Upper lobe of left lung (tissue), 6 donors: ENCODE results near the gene CGRRF1. TPM values are rescaled to one million over a fixed set of nuclear protein-coding genes. Genes with fewer than 3 reads are reported as not detected.

Experiments
- ATAC-seq, 2 donors: fragments of 200-7000 bp; cut with Tn5 transposase; one replicate each; pipeline ENCODE4 v1.9.1; 2022; ENCODE audit warnings: mild to moderate bottlenecking in 2 of 2, moderate library complexity in 2 of 2; ENCODE audit not compliant: low FRiP score in 2 of 2
- DNase-seq, 2 donors: peaks; one replicate each; pipeline ENCODE4 v3.0.0-alpha.2; 2019 to 2020
- H3K27ac ChIP-seq, 4 donors: fragments of 200-600 bp; sonication (generic); one replicate each; pipeline ENCODE4 v1.5.1; 2016 to 2019
- H3K27me3 ChIP-seq, 4 donors: fragments of 200-600 bp; sonication (generic); one replicate each; pipeline ENCODE4 v1.5.1; 2017 to 2019
- H3K36me3 ChIP-seq, 4 donors: fragments of 200-600 bp; sonication (generic); one replicate each; pipeline ENCODE4 v1.5.1; 2016 to 2019
- H3K4me1 ChIP-seq, 4 donors: fragments of 200-600 bp; sonication (generic); one replicate each; pipeline ENCODE4 v1.5.1; 2018 to 2019
- H3K4me3 ChIP-seq, 4 donors: fragments of 200-600 bp; sonication (generic); one replicate each; pipeline ENCODE4 v1.5.1; 2017 to 2019; ENCODE audit warnings: mild to moderate bottlenecking in 2 of 4, moderate library complexity in 1 of 4
- H3K9me3 ChIP-seq, 4 donors: fragments of 200-600 bp; sonication (generic); one replicate each; pipeline ENCODE4 v1.5.1; 2018 to 2019
- EP300 ChIP-seq, 4 donors: sonication (generic); formaldehyde crosslinking; IDR thresholded peaks; one replicate each; pipeline ENCODE4 v1.5.1; 2017; ENCODE audit warnings: antibody characterized with exemption in 4 of 4, control low read depth in 2 of 4
- POLR2A ChIP-seq, 4 donors: fragments of 450-650 bp; IDR thresholded peaks; one replicate each; pipeline ENCODE4 v1.5.1; 2016 to 2017; ENCODE audit warnings: antibody characterized with exemption in 4 of 4, mild to moderate bottlenecking in 2 of 4
- POLR2AphosphoS5 ChIP-seq, 2 donors: sonication (generic); formaldehyde crosslinking; IDR thresholded peaks; one replicate each; pipeline ENCODE4 v1.5.1; 2017; ENCODE audit warnings: antibody characterized with exemption in 2 of 2
- WGBS, 2 donors: methylation state at CpG; one replicate each; pipeline ENCODE4 v1.1.5; 2017 to 2018; 5-methylcytosine and 5-hydroxymethylcytosine counted together
- total RNA-seq, 6 donors: library from RNA; depleted of rRNA in 4 of 6; stranded (reverse); fragments of >200 nt in 4 of 6; gene quantifications; one replicate each; pipeline versions ENCODE4 v1.1.0 to v1.2.1, GENCODE V29; 2016 to 2021
- TF ChIP-seq, protein P1 (sequence below), 6 experiments: fragments of 450-650 bp in 4 of 6; fragments of 200-600 bp in 2 of 6; sonication (generic) in 2 of 6; IDR thresholded peaks; one replicate each; pipeline ENCODE4 v1.5.1; 2016 to 2019; ENCODE audit warnings: antibody characterized with exemption in 6 of 6
- donor health status: DM: no; HTN: no; CAD: no; lungs with moderate emphysema.
- donor health status: DM: no; HTN: yes; CAD: no; lungs with severe emphysema.

CGRRF1 gene
- total RNA-seq, 6 donors from 2014 or later: 2.1 to 24.0 (median 16.7) TPM

DNA sequence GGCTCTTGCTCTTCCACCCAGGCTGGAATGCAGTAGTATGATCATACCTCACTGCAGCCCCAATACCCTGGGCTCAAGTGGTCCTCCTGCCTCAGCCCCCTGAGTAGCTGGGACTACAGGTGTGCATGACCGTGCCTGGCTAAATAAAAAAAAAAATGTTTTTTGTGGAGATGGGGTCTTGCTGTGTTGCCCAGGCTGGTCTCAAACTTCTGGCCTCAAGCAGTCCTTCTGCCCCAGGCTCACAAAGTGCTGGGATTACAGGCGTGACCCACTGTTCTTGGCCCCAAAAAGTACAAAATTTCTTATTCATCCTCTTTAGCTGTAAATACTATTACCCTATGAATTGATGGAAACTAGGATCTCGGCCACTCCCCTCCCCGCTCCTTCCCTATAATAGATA lies 14.7 kb downstream of the CGRRF1 start:
- Histone ChIP-seq H3K27ac (no peak overlapping the region), H3K4me1 (no peaks in the 10 kb centered on the region), H3K4me3 (no peak overlapping the region), H3K36me3 (peaks cover 0 to 46% (median 16%) of the 10 kb centered on the region in 4 donors), H3K27me3 (no peaks in the 10 kb centered on the region), H3K9me3 (no peaks in the 10 kb centered on the region)
- ATAC-seq: no peak
- DNase-seq: no peak
- no peak for TF ChIP-seq POLR2AphosphoS5 (IDR thresholded peaks at IDR 0.05)
- TF ChIP-seq, protein P1, sequence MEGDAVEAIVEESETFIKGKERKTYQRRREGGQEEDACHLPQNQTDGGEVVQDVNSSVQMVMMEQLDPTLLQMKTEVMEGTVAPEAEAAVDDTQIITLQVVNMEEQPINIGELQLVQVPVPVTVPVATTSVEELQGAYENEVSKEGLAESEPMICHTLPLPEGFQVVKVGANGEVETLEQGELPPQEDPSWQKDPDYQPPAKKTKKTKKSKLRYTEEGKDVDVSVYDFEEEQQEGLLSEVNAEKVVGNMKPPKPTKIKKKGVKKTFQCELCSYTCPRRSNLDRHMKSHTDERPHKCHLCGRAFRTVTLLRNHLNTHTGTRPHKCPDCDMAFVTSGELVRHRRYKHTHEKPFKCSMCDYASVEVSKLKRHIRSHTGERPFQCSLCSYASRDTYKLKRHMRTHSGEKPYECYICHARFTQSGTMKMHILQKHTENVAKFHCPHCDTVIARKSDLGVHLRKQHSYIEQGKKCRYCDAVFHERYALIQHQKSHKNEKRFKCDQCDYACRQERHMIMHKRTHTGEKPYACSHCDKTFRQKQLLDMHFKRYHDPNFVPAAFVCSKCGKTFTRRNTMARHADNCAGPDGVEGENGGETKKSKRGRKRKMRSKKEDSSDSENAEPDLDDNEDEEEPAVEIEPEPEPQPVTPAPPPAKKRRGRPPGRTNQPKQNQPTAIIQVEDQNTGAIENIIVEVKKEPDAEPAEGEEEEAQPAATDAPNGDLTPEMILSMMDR (IDR thresholded peaks at IDR 0.05): no peak
- no peak for TF ChIP-seq EP300 (IDR thresholded peaks at IDR 0.05)
- TF ChIP-seq POLR2A (IDR thresholded peaks at IDR 0.05): no peak
- 93 to 98% methylated on average over 4 of the region's 4 CpGs for WGBS, 2 donors

DNA sequence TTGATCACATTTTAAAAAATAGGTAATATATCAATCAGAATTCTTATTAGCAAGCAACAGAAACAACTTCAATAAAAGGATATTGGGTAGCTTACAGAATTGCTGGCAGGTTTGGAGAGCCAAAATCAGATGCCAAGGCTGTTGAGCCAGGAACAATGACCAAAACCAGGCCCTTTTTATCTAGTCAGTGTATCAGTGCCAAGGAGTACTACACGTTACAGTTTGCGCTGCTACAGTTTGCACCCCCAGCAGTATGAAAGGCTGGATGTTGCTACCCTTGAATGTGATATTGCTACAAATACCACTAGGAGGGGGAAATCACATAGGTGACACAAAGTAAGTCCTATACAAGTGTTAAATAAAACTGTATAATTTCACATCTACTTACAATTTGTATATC lies 19.3 kb downstream of the CGRRF1 start:
- 82 to 86% methylated on average over 2 of the region's 2 CpGs for WGBS, 2 donors
- Histone ChIP-seq H3K36me3 (peaks cover 4 to 52% (median 9%) of the 10 kb centered on the region in 4 donors), H3K27me3 (no peaks in the 10 kb centered on the region), H3K27ac (no peak overlapping the region), H3K4me3 (no peak overlapping the region), H3K9me3 (no peaks in the 10 kb centered on the region), H3K4me1 (no peaks in the 10 kb centered on the region)
- no peak for TF ChIP-seq EP300 (IDR thresholded peaks at IDR 0.05)
- TF ChIP-seq POLR2A (IDR thresholded peaks at IDR 0.05): no peak
- no peak for TF ChIP-seq POLR2AphosphoS5 (IDR thresholded peaks at IDR 0.05)
- TF ChIP-seq, protein P1 (IDR thresholded peaks at IDR 0.05): no peak
- DNase-seq (no peak), ATAC-seq (no peak)

DNA sequence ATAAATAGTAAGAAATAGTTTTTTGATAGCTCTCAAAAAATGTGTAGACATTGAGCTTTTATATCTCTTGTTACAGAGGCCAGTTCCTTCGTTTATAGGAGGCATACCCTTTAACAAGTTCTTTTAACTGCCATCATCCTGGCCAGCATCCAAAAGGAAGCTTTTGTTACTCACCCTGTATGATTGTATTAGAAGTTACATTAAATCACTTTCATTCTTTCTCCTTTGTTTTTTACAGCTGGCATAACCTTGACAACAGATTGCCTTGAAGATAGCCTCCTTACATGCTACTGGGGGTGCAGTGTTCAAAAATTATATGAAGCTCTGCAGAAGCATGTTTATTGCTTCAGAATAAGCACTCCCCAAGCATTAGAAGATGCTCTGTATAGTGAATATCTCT lies 20.1 kb downstream of the CGRRF1 start:
- Histone ChIP-seq H3K4me3 (no peak overlapping the region), H3K27ac (no peak overlapping the region), H3K4me1 (no peaks in the 10 kb centered on the region), H3K9me3 (no peaks in the 10 kb centered on the region), H3K27me3 (no peaks in the 10 kb centered on the region), H3K36me3 (peaks cover 4 to 47% (median 6%) of the 10 kb centered on the region in 4 donors)
- 39 to 42% methylated on average over 1 of the region's 1 CpG for WGBS, 2 donors
- DNase-seq (no peak), ATAC-seq (no peak)
- TF ChIP-seq, protein P1 (IDR thresholded peaks at IDR 0.05): no peak
- TF ChIP-seq POLR2AphosphoS5 (IDR thresholded peaks at IDR 0.05) (no peak), POLR2A (IDR thresholded peaks at IDR 0.05) (no peak), EP300 (IDR thresholded peaks at IDR 0.05) (no peak)

DNA sequence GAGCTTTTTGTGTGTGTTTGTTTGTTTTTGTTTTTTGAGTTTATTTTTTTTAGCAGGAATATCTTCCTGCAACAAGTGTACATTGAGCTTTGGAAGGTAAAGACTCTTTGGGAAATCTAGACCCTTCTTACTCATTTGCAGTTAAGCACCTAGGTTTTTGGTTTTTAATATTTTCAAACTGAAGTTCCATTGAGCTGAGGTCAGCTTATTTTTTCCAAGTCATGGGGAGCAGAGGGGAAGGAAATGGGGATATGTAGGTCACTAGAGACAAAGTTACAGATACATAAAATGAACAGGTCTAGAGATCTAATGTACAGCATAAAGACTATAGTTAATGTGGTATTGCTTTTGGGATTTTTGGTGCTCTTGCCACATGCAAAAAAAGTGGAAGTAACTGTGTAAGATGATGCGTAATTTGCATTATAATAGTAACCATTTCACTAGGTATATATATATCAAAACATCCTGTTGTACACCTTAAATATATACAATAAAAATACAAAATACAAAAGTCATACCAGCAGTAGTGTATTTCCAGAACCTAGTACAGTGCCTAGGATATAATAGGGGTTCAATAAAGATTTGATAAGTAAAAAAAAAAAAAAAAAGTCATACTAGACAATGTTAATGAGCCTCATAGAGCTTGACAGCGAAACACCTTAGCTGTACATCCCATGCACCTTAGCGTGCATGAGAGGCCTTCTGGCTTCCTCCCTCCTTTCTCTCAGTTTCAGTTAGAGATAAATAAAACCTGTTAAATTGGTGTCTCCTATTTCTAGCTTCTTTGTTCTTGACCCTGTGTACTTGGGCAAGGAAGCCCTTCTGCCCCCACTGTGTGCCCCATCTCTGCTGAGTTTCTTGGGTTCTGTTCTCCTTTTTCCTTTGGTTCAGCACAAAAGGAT lies 22.7 kb downstream of the CGRRF1 start:
- 90 to 94% methylated on average over 3 of the region's 3 CpGs for WGBS, 2 donors
- H3K27me3 ChIP-seq: no peaks in the 10 kb centered on the region

More for the DNA sequence above, 22.7 kb downstream of the CGRRF1 start:
- Histone ChIP-seq H3K27ac (no peak overlapping the region), H3K4me1 (peaks cover 0 to 3% (median 0%) of the 10 kb centered on the region in 4 donors), H3K36me3 (peaks cover 0 to 40% (median 5%) of the 10 kb centered on the region in 4 donors), H3K9me3 (no peaks in the 10 kb centered on the region), H3K4me3 (no peak overlapping the region)
- ATAC-seq (no peak), DNase-seq (no peak)
- TF ChIP-seq EP300 (IDR thresholded peaks at IDR 0.05): no peak
- TF ChIP-seq POLR2AphosphoS5 (IDR thresholded peaks at IDR 0.05): no peak
- TF ChIP-seq, protein P1 (IDR thresholded peaks at IDR 0.05): no peak
- no peak for TF ChIP-seq POLR2A (IDR thresholded peaks at IDR 0.05)
